ENCODE measurements around the gene NETO2. TPM values are rescaled to one million over a fixed set of nuclear protein-coding genes. Genes with fewer than 3 reads are reported as not detected.
"Not testable (repeated sequence)": the region's sequence is repeated elsewhere in the genome, so short reads cannot be mapped to it uniquely, and the experiment has no call there.

NETO2 gene
- 4.5 TPM for total RNA-seq
- long read RNA-seq, partial matches to known transcripts: 0 of 1 reads
- long read RNA-seq, other reads (novel, unspliced or antisense): 1 of 1 reads

DNA sequence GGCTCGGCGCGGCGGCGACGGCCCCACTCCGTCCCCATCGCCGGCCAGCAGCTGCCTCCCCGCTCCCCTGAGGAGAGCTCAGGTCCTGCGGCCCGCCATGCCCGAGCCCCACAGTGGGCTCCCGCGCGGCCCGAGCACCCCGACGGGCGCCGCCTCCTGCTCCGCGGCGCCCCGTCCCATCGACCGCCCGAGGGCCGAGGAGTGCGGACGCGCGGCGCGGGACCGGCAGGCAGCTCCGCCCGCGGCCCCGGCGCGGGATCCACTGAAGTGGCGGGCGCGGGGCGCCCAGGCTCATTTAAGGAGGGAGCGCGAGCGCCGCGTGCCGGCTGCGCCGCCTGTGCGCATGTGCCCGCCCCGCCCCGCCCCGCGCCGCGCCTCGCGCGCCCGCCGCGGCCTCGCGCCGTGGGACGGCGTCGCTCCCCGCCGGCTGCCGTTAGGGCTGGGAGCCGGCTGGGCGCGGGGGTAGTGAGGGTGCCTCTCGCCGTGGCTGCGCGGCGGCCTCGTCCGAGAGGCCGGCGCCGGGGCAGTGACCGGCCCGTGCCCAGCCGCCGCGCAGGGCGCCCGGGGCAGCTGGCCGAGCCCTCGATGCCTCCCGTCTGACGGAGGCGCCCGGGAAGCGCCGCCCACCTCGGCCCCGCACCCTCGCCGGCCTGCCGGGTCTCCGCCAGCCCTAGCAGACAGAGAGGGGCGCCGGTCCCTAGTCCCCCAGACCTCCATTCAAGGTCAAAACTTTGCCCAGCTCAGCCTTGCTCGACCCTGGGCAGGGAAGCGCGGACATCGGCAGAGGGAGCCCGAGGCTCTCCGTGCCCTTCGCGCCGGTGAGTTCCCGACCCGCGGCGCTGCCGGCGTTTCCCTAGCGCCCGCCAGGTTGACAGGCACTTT lies at the start of gene NETO2:
Gene NETO2, minus strand, starts transcription at position 269 of the 882 bp plus-strand sequence. CDS start 333 bp downstream, outside the sequence.
- intact Hi-C loops (cut with DNase I): loop anchor here (2.0 to 10.0 kb wide), 5 partner anchors 61 to 1021 kb away; no protein-coding TSS in a partner anchor
- ATAC-seq (peak; percentile 57), DNase-seq (ENCODE audit: missing footprints) (peak; percentile 85)

DNA sequence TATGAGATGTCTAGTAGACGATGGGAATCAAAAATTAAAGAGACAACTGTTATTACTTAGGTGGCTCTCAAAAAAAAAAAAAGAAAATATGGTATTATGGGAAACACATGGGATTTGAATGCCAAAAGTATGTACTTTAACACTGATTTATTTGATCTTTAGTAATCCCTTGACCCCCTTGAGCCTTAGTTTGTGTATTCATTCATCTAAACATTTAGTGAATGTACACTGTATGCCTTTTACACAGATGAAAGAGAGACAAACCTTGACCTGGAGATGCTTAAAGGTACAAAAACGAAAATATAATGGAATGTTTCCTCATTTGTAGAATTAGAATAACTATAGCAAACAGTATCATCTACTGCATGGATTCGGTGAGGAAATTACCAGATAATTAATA lies 38.6 kb upstream of the NETO2 start:
- intact Hi-C loops (cut with DNase I): no loop called here
- DNase-seq (ENCODE audit: missing footprints) (no peak), ATAC-seq (no peak)

DNA sequence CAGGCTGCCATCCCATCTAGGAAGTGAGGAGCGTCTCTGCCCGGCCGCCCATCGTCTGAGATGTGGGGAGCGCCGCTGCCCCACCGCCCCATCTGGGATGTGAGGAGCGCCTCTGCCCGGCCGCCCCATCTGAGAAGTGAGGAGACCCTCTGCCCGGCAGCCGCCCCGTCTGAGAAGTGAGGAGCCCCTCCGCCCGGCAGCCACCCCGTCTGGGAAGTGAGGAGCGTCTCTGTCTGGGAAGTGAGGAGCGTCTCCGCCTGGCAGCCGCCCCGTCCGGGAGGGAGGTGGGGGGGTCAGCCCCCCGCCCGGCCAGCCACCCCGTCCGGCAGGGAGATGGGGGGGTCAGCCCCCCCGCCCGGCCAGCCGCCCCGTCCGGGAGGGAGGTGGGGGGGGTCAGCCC lies 37.3 kb upstream of the NETO2 start:
- DNase-seq (ENCODE audit: missing footprints); intact Hi-C loops (cut with DNase I): not testable (repeated sequence)

DNA sequence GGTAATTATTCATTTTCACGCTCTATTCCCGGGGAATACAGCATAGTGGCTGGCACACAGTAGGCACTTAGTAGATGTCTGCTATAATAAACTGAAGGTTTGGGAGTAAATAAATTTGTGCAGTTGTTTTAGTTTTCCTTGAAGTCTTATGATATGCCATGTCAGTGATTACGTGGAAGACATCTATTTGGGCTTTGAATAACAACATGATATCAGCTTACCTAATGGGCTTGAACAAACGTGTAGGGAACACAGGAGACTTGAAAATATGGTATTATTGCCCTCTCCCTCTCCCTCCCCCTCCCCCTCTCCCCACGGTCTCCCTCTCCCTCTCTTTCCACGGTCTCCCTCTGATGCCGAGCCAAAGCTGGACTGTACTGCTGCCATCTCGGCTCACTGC lies 36.3 kb upstream of the NETO2 start:
- DNase-seq (ENCODE audit: missing footprints) (no peak), ATAC-seq (no peak)
- intact Hi-C loops (cut with DNase I): no loop called here

More for the DNA sequence above, 37.3 kb upstream of the NETO2 start:
- not testable (repeated sequence) for ATAC-seq

GRCh38 chr16:47175152-47175551 lies 31.4 kb upstream of the NETO2 start:
- ATAC-seq: no peak
- no peak for DNase-seq (ENCODE audit: missing footprints)
- intact Hi-C loops (cut with DNase I): no loop called here

DNA sequence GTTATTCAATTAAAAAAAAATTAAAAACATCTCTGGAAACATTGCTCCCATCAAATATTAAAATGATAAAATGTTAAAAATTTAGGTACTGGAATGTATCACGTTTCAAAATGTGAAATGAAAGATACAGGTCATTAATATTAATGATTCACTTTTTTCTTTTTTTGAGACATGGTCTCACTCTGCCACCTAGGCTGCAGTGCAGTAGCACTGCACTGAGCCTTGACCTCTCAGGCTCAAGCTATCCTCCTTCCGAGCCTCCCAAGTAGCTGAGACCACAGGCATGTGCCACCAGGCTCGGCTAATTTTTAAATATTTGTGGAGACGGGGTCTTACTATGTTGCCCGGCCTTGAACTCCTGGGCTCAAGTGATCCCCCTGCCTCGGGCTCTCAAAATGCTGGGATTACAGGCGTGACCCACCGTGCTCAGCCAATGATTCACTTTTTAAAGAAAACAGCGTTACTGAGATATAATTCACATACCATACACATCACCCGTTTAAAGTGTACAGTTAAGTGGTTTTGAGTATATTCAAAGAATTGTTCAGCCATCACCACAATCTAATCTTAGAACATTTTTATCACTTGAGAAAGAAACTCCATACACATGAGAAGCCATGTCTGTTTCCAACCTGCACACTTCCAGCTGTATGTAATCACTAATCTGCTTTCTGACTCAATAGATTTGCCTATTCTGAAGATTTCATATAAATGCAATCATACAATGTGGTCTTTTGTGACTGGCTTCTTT lies 19.1 kb upstream of the NETO2 start:
- ATAC-seq (no peak), DNase-seq (ENCODE audit: missing footprints) (no peak)
- intact Hi-C loops (cut with DNase I): no loop called here

DNA sequence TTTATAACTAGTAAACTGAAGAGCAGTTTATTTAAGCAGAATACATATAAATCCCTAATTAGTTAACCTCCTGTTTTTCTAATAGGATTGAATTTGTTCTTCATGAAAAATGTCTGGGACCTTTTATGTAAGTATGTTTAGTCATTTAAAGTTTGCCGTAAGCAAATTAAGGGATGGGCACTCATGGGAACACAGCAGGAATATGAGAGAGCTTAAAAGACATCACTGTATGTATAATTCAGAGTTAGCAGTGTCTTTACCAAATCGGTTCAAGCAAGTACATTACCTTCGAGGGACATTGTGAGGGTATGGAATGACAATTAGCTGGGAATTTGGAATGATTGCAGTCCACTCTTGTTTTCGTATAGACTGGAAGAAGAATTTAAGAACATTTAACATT lies 17.7 kb upstream of the NETO2 start:
- no peak for DNase-seq (ENCODE audit: missing footprints)
- no peak for ATAC-seq
- intact Hi-C loops (cut with DNase I): no loop called here

DNA sequence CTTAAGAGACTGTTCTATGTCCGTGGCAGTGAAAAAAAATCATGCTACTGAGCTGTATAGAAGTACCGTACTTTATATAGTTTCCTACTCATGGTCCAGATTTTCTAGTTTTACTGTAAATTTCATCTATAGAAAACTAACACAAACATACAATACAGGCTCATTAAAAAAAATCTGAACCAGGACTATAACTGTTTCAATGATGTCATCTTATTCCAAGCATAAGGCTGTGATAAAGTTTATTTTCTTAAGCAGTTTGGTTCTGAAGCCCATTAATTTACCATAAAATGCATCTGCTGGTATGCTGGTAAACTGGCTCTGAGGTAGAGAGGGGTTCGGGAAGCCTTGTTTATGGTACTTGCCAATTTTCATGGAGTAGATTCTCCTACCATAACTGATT lies 16.7 kb upstream of the NETO2 start:
- intact Hi-C loops (cut with DNase I): no loop called here
- no peak for DNase-seq (ENCODE audit: missing footprints)
- no peak for ATAC-seq

DNA sequence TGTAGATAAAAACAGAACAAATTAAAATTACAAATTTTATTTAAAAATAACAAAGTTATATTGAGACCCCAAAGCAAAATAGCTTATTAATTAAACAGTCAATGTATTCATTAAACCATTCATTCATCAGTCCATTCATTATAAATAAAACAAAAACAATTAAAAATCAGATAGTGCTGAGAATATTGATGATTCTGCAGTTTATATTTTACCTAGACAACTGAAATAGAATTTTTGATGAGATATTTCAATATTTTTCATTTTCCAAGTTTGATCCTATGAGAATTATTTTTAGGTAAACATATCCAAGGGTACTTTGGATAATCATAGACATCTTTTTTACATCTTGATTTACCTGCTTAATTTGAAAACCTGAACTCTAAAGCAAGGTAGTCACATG lies 15.2 kb upstream of the NETO2 start:
- DNase-seq (ENCODE audit: missing footprints) (no peak), ATAC-seq (no peak)
- intact Hi-C loops (cut with DNase I): no loop called here

DNA sequence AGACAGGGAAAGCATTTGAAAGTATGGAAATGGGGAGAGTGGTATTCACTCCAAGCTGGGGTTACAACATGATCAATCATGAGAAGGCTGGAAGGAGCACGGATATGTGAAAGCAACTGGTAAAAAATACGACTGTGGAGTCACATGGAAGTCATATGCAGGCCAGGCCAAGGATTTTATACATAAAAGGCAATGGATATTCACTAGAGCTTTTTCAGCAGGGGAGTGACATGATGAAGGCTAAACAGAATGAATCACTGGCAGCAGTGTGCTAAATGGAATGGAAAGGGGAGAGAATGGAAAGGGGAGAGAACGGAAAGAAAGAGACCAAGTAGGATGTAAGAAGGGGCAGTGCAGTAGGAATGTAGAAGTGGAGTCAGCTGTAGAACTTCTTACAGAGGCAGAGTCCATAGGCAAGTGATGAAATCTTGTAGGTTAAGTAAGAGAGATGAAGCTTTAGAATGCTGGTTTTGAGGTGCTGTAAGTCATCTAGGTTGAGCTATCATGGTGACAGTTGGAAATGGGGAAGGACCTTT lies 13.0 kb upstream of the NETO2 start:
- DNase-seq (ENCODE audit: missing footprints) (no peak), ATAC-seq (no peak)
- intact Hi-C loops (cut with DNase I): no loop called here

- DNase-seq (ENCODE audit: missing footprints): peak; percentile 37
- intact Hi-C loops (cut with DNase I); ATAC-seq: not testable (repeated sequence)
Measured at GRCh38 chr16:47152501-47152900, 8.8 kb upstream of the NETO2 start.

GRCh38 chr16:47150067-47150466 lies 6.3 kb upstream of the NETO2 start:
- intact Hi-C loops (cut with DNase I): no loop called here
- no peak for ATAC-seq
- no peak for DNase-seq (ENCODE audit: missing footprints)

DNA sequence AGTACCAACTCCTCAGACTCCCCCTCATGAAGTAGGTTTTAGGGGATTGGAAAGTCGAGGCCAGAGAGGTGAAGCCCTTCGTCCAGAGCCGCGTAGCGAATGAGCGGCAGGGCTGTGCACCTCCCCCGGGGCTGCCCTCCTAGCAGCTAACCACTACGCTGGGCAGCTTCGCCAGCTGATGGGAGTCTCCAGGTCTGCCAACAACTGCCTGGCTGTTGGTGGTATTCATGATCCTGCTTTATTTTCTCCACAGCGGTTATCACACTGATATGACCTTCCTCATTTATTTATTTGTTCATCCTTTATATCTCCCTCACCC lies 773 bp upstream of the NETO2 start:
- intact Hi-C loops (cut with DNase I): loop anchor here (5.0 to 10.0 kb wide), 3 partner anchors 60 to 908 kb away; no protein-coding TSS in a partner anchor
- DNase-seq (ENCODE audit: missing footprints) (no peak), ATAC-seq (peak; percentile 15)

GRCh38 chr16:47142821-47143676 lies 696 bp downstream of the NETO2 start:
- ATAC-seq (peak; percentile 56), DNase-seq (ENCODE audit: missing footprints) (peak; percentile 72)
- intact Hi-C loops (cut with DNase I): loop anchor here (2.0 to 10.0 kb wide), 5 partner anchors 62 to 1022 kb away; no protein-coding TSS in a partner anchor

DNA sequence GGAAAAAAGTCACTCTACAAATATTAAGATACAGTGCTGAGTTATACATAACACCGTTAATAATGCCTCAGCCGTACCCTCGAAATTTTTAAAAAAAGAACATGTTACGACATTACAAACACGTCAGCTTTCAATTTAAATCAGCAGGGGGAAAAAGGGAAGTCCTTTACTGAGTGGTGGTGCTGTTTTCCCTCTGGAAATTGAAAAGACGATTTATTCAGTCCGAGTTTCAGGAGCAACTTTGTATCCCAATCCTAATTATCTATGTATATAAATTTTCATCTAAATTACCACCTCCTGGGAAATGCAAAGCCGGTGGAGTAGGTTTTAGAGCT lies 1.3 kb downstream of the NETO2 start:
- DNase-seq (ENCODE audit: missing footprints) (no peak), ATAC-seq (no peak)
- intact Hi-C loops (cut with DNase I): loop anchor here (2.0 to 10.0 kb wide), 5 partner anchors 62 to 1022 kb away; no protein-coding TSS in a partner anchor

DNA sequence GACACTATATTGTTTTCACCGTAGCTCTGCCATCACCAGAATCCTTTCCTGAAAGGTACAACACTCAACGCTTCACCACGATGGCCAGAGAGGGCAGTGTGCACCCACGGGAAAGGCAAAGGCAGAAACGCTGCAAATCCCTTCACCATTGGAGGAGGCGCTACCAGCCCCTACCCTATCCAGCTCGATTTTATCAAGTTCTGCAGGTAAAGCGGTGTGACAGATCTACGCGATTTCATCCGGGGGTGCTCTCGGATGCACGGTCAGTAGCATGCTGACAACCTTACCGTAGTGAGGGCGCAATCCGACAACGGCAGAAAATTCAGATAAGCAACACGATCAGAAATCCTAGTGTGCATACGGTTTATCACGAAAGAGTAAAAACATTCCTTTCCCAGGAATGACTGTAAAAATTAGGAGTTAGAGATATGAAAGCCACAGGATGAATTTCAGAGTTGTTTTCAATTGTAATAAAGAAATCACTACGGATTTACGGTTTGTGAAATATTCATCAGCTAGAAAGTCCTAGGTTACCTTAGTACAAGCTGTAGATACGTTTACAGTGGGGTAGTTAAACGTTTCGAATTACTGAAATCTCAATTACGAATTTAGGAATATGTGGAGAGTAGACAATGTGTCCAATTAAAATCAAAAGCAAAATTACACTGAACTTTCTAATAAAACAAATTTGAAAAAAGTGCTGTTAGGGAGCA lies 1.8 kb downstream of the NETO2 start:
- intact Hi-C loops (cut with DNase I): loop anchor here (2.0 to 10.0 kb wide), 6 partner anchors 63 to 1023 kb away; no protein-coding TSS in a partner anchor
- peak; percentile 86 for ATAC-seq
- peak; percentile 83 for DNase-seq (ENCODE audit: missing footprints)

DNA sequence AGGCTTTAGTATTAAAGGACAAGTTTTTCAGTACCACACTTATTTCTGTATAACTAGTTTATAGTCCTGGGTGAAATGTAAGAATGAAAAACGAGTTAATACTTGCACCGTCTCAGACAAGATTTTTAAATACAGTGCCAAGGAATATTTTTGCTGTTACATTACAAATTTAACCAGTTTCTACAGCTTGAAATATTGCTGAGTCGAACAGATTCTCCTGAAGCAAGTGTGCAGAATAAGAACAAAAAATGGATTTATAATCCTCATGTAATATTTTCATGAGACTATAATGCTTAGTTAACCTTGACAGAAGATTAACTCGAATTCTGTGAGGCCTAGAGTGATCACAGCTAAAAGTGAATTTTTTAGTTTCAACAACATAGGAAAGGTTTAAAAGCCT lies 3.1 kb downstream of the NETO2 start:
- intact Hi-C loops (cut with DNase I): loop anchor here (2.0 to 10.0 kb wide), 4 partner anchors 64 to 1016 kb away; no protein-coding TSS in a partner anchor
- no peak for ATAC-seq
- no peak for DNase-seq (ENCODE audit: missing footprints)

Data from Right ventricle myocardium inferior (tissue), 1 donor.